ENCODE results near the gene TMEM14B. TPM values are rescaled to one million over a fixed set of nuclear protein-coding genes. Genes with fewer than 3 reads are reported as not detected.

Gene TMEM14B
- total and polyA plus RNA-seq, 9 of the 15 experiments (the other 6 are each of a cell fraction or from before 2014, with no cell fraction given) = 174 to 862 (median 263) TPM

GRCh38 chr6:10747251-10747972 lies at the start of gene TMEM14B (continued):
- TF ChIP-seq HOMEZ (CRISPR knock-in tag; IDR thresholded peaks at IDR 0.05) = no peak
- no peak for TF ChIP-seq ZC3H11A (IDR thresholded peaks at IDR 0.05; ENCODE audit: low read depth, low read length)
- 0 out of 2 replicates have a peak, but pooled peaks have one; percentile 0 for TF ChIP-seq STAT6 (CRISPR knock-in tag; IDR thresholded peaks at IDR 0.05)
- peak; percentile 64; the same call in 1 of the 2 replicates for TF ChIP-seq E2F3 (CRISPR knock-in tag; IDR thresholded peaks at IDR 0.05)
- no peak for TF ChIP-seq ADNP (tag; IDR thresholded peaks at IDR 0.05)
- 0 out of 2 replicates have a peak, but pooled peaks have one; percentile 19 for TF ChIP-seq ZNF449 (CRISPR knock-in tag; IDR thresholded peaks at IDR 0.05)
- no peak for TF ChIP-seq BRD9 (IDR thresholded peaks at IDR 0.05; ENCODE audit: low read depth, partially characterized antibody)
- no peak for TF ChIP-seq TCF7L2 (IDR thresholded peaks at IDR 0.05; ENCODE audit: low read depth, low read length)
- TF ChIP-seq CTCF (IDR thresholded peaks at IDR 0.05 in 2 of 3, conservative IDR thresholded peaks at IDR 0.05 in 1 of 3; ENCODE audit: insufficient read depth in 2 of 3, low read depth in 1 of 3, low read length in 3 of 3) = no peak
- TF ChIP-seq SAFB (IDR thresholded peaks at IDR 0.05; ENCODE audit: borderline replicate concordance, low read depth, low read length) = no peak
- no peak for TF ChIP-seq SRF (CRISPR knock-in tag; IDR thresholded peaks at IDR 0.05)
- TF ChIP-seq NR3C1 (CRISPR knock-in tag; IDR thresholded peaks at IDR 0.05) = no peak
- TF ChIP-seq RBM15 (IDR thresholded peaks at IDR 0.05; ENCODE audit: insufficient read depth, low read length) = no peak
- TF ChIP-seq ZNF133 (CRISPR knock-in tag; IDR thresholded peaks at IDR 0.05) = no peak
